Pulmonary artery endothelial cell (primary cell): Measurements from ENCODE around the gene AHDC1. TPM values are rescaled to one million over a fixed set of nuclear protein-coding genes. Genes with fewer than 3 reads are reported as not detected.
"Not testable (repeated sequence)": the region's sequence is repeated elsewhere in the genome, so short reads cannot be mapped to it uniquely, and the experiment has no call there.

Experiments used
- DNase-seq: peaks from one replicate; pipeline ENCODE4 v3.0.0-alpha.2; 2011; ENCODE audit warnings: low read depth, low spot score
- total RNA-seq: library from RNA; depleted of rRNA; stranded (reverse); fragments of >200 nt; gene quantifications from 2 replicates; pipeline ENCODE4 v1.2.3, GENCODE V29; 2014

Gene AHDC1
- total RNA-seq, 1 donor from 2014 or later, result 4.3 TPM

GRCh38 chr1:27517907-27518718 is 85.8 kb downstream of the AHDC1 start:
- no peak for DNase-seq

- DNase-seq, result no peak
These were observed 86.6 kb downstream of the AHDC1 start for GRCh38 chr1:27517301-27517700.

- DNase-seq, result no peak
These were observed 88.3 kb downstream of the AHDC1 start for GRCh38 chr1:27515626-27516025.

- DNase-seq, result no peak
These were observed 90.0 kb downstream of the AHDC1 start for GRCh38 chr1:27513958-27514357.

GRCh38 chr1:27513528-27513927 is 90.4 kb downstream of the AHDC1 start:
- DNase-seq, result no peak

- no peak for DNase-seq
These were observed 94.5 kb downstream of the AHDC1 start for GRCh38 chr1:27509127-27510080.

- no peak for DNase-seq
These were observed 95.8 kb downstream of the AHDC1 start for GRCh38 chr1:27507960-27508665.

- DNase-seq, result no peak
These were observed 97.2 kb downstream of the AHDC1 start for GRCh38 chr1:27506703-27507102.

GRCh38 chr1:27505420-27505680 is 98.6 kb downstream of the AHDC1 start:
- no peak for DNase-seq

GRCh38 chr1:27504588-27505419 is 99.1 kb downstream of the AHDC1 start:
- no peak for DNase-seq

- no peak for DNase-seq
These were observed 99.9 kb downstream of the AHDC1 start for GRCh38 chr1:27503844-27504587.

- DNase-seq, result no peak
These were observed 100.9 kb downstream of the AHDC1 start for GRCh38 chr1:27503033-27503432.

GRCh38 chr1:27501159-27501558 is 102.8 kb downstream of the AHDC1 start:
- DNase-seq, result not testable (repeated sequence)

GRCh38 chr1:27499142-27499541 is 104.8 kb downstream of the AHDC1 start:
- no peak for DNase-seq

GRCh38 chr1:27496604-27497155 is 107.3 kb downstream of the AHDC1 start:
- DNase-seq, result no peak

- DNase-seq, result no peak
These were observed 111.1 kb downstream of the AHDC1 start for GRCh38 chr1:27492796-27493195.

- DNase-seq, result no peak
These were observed 111.9 kb downstream of the AHDC1 start for GRCh38 chr1:27491748-27492700.

GRCh38 chr1:27489973-27490741 is 113.8 kb downstream of the AHDC1 start, which contains the start of gene WASF2:
Gene WASF2 (minus strand): TSS chr1:27490167. CDS start chr1:27428890, 61,277 bp downstream.
- peak; percentile 92 for DNase-seq
